RPMI7951 (cell line): ENCODE results near the gene TPSAB1. TPM values are rescaled to one million over a fixed set of nuclear protein-coding genes. Genes with fewer than 3 reads are reported as not detected.
"Not testable (repeated sequence)": the region's sequence is repeated elsewhere in the genome, so short reads cannot be mapped to it uniquely, and the experiment has no call there.

Experiments used
- DNase-seq: peaks from one replicate; pipeline ENCODE4 v3.0.0-alpha.2; 2012; ENCODE audit warnings: low read depth
- total RNA-seq: library from RNA; depleted of rRNA; stranded (reverse); fragments of >200 nt; shearing (Covaris generic); gene quantifications from 2 replicates; pipeline ENCODE4 v1.2.3, GENCODE V29; 2014

TPSAB1 gene
- total RNA-seq, 1 experiment from 2014 or later: 0.72 TPM

GRCh38 chr16:1265090-1265630, 24.7 kb downstream of the TPSAB1 start:
- DNase-seq: no peak

GRCh38 chr16:1265826-1266225, 25.3 kb downstream of the TPSAB1 start:
- DNase-seq: no peak

GRCh38 chr16:1269418-1269817, 28.9 kb downstream of the TPSAB1 start:
- DNase-seq: not testable (repeated sequence)

- DNase-seq: no peak
Measured at GRCh38 chr16:1271380-1271723, 30.8 kb downstream of the TPSAB1 start.

- DNase-seq: not testable (repeated sequence)
Measured at GRCh38 chr16:1271724-1272413, 31.4 kb downstream of the TPSAB1 start.

GRCh38 chr16:1272453-1273198, 32.1 kb downstream of the TPSAB1 start:
- DNase-seq: no peak

GRCh38 chr16:1273816-1274215, 33.3 kb downstream of the TPSAB1 start:
- no peak for DNase-seq

GRCh38 chr16:1274767-1275166, 34.3 kb downstream of the TPSAB1 start:
- no peak for DNase-seq

GRCh38 chr16:1275791-1276579, 35.5 kb downstream of the TPSAB1 start:
- no peak for DNase-seq

- DNase-seq: no peak
Measured at GRCh38 chr16:1276580-1276878, 36.0 kb downstream of the TPSAB1 start.

GRCh38 chr16:1277151-1277598, 36.7 kb downstream of the TPSAB1 start:
- DNase-seq: no peak

GRCh38 chr16:1277617-1278282, 37.2 kb downstream of the TPSAB1 start:
- DNase-seq: no peak

- no peak for DNase-seq
Measured at GRCh38 chr16:1278477-1278876, 38.0 kb downstream of the TPSAB1 start.

GRCh38 chr16:1279081-1279944, 38.8 kb downstream of the TPSAB1 start:
- DNase-seq: no peak

GRCh38 chr16:1279945-1280589, 39.6 kb downstream of the TPSAB1 start:
- DNase-seq: no peak

GRCh38 chr16:1280783-1281182, 40.3 kb downstream of the TPSAB1 start:
- no peak for DNase-seq

- DNase-seq: no peak
Measured at GRCh38 chr16:1281517-1281916, 41.0 kb downstream of the TPSAB1 start.

GRCh38 chr16:1282324-1282973, 41.9 kb downstream of the TPSAB1 start:
- DNase-seq: no peak

GRCh38 chr16:1283296-1283695, 42.8 kb downstream of the TPSAB1 start:
- DNase-seq: no peak
